HepG2 (cell line): ENCODE data around the gene ANTKMT. TPM values are rescaled to one million over a fixed set of nuclear protein-coding genes. Genes with fewer than 3 reads are reported as not detected.

ENCODE experiments used
- CEBPB ChIP-seq: IDR thresholded peaks from 2 replicates; pipeline ENCODE4 v1.6.1; 2011; ENCODE audit warnings: low read depth, low read length, improper control_type of control experiment, borderline replicate concordance
- GATAD1 ChIP-seq: IDR thresholded peaks from 2 replicates; pipeline ENCODE4 v1.6.1; 2016; ENCODE audit warnings: missing genetic modification reagents, missing compliant biosample characterization
- HCFC1 ChIP-seq: fragments of 150-350 bp; IDR thresholded peaks from 2 replicates; pipeline ENCODE4 v1.6.1; 2014; ENCODE audit warnings: low read depth, low read length
- HNF1A ChIP-seq, 2 experiments: sonication (generic) in 1 of 2; formaldehyde crosslinking in 1 of 2; IDR thresholded peaks; 2 replicates each; pipeline versions ENCODE4 v1.4.0 to v1.6.1; 2016 to 2020; ENCODE audit warnings: borderline replicate concordance in 1 of 2, low read depth in 1 of 2, mild to moderate bottlenecking in 1 of 2, missing genetic modification reagents in 1 of 2
- HOXD1 ChIP-seq: sonication (generic); formaldehyde crosslinking; IDR thresholded peaks from 2 replicates; pipeline ENCODE4 v1.5.0; 2020; ENCODE audit warnings: missing genetic modification reagents
- NFE2 ChIP-seq: sonication (generic); formaldehyde crosslinking; IDR thresholded peaks from 2 replicates; pipeline ENCODE4 v1.4.0; 2020; ENCODE audit warnings: missing genetic modification reagents
- PCBP1 ChIP-seq: fragments of 200-400 bp; formaldehyde crosslinking; IDR thresholded peaks from 2 replicates; pipeline ENCODE4 v1.6.1; 2017; ENCODE audit warnings: mild to moderate bottlenecking, low read depth, low read length, borderline replicate concordance
- PHF20 ChIP-seq: sonication (generic); formaldehyde crosslinking; IDR thresholded peaks from 2 replicates; pipeline ENCODE4 v1.5.0; 2020; ENCODE audit warnings: mild to moderate bottlenecking, missing genetic modification reagents
- THAP9 ChIP-seq: sonication (generic); formaldehyde crosslinking; IDR thresholded peaks from 2 replicates; pipeline ENCODE4; 2020; ENCODE audit warnings: missing genetic modification reagents, mild to moderate bottlenecking, borderline replicate concordance
- ZNF10 ChIP-seq: sonication (generic); formaldehyde crosslinking; IDR thresholded peaks from 2 replicates; pipeline ENCODE4 v1.4.0; 2020; ENCODE audit warnings: mild to moderate bottlenecking, low read depth, missing genetic modification reagents, borderline replicate concordance
- ZNF605 ChIP-seq: sonication (generic); formaldehyde crosslinking; IDR thresholded peaks from 2 replicates; pipeline ENCODE4 v1.8.0; 2022; ENCODE audit warnings: mild to moderate bottlenecking, missing genetic modification reagents
- ZNF710 ChIP-seq: sonication (generic); formaldehyde crosslinking; IDR thresholded peaks from 2 replicates; pipeline ENCODE4 v1.5.0; 2020; ENCODE audit warnings: mild to moderate bottlenecking, missing genetic modification reagents, borderline replicate concordance
- ZNF784 ChIP-seq: sonication (generic); formaldehyde crosslinking; IDR thresholded peaks from 2 replicates; pipeline ENCODE4 v1.5.1; 2020; ENCODE audit warnings: missing genetic modification reagents, mild to moderate bottlenecking, borderline replicate concordance
- ZNF792 ChIP-seq: IDR thresholded peaks from 2 replicates; pipeline ENCODE4 v1.6.1; 2016
- polyA plus RNA-seq, 8 experiments: library from polyadenylated mRNA; depleted of rRNA in 3 of 8; stranded (reverse) in 7 of 8; unstranded in 1 of 8; fragments of >200 nt; fragmentation: Illumina TruSeq in 4 of 8; extraction: Trizol in 4 of 8; gene quantifications; 2 replicates each; pipeline versions ENCODE4 v1.2.1 to v1.2.3, GENCODE V29; 2011 to 2016; ENCODE audit warnings: low read depth in 4 of 8, missing spikeins in 1 of 8, mixed read lengths in 1 of 8; ENCODE audit not compliant: insufficient read depth in 1 of 8
- total RNA-seq, 5 experiments: library from RNA; depleted of rRNA; stranded (reverse); fragments of >200 nt; fragmentation: Illumina TruSeq; extraction: Trizol; gene quantifications; 2 replicates each; pipeline ENCODE4 v1.2.3, GENCODE V29; 2016; ENCODE audit warnings: low read depth in 1 of 5
- TF ChIP-seq, protein P1 (sequence below): sonication (generic); formaldehyde crosslinking; IDR thresholded peaks from 2 replicates; pipeline ENCODE4 v1.4.0; 2020; ENCODE audit warnings: missing genetic modification reagents

The ANTKMT gene
- total and polyA plus RNA-seq, 2 of the 13 experiments (the other 11 are each of a cell fraction or from before 2014, with no cell fraction given): 7.5 to 47.8 TPM

- TF ChIP-seq THAP9 (CRISPR knock-in tag): no peak
- no peak for TF ChIP-seq HCFC1
- TF ChIP-seq, protein P1, sequence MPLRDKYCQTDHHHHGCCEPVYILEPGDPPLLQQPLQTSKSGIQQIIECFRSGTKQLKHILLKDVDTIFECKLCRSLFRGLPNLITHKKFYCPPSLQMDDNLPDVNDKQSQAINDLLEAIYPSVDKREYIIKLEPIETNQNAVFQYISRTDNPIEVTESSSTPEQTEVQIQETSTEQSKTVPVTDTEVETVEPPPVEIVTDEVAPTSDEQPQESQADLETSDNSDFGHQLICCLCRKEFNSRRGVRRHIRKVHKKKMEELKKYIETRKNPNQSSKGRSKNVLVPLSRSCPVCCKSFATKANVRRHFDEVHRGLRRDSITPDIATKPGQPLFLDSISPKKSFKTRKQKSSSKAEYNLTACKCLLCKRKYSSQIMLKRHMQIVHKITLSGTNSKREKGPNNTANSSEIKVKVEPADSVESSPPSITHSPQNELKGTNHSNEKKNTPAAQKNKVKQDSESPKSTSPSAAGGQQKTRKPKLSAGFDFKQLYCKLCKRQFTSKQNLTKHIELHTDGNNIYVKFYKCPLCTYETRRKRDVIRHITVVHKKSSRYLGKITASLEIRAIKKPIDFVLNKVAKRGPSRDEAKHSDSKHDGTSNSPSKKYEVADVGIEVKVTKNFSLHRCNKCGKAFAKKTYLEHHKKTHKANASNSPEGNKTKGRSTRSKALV (CRISPR knock-in tag): peak; percentile 63; the same call in 1 of the 2 replicates
- TF ChIP-seq PHF20 (CRISPR knock-in tag): no peak
- TF ChIP-seq ZNF784 (CRISPR knock-in tag): peak; percentile 81; the same call in 1 of the 2 replicates
- no peak for TF ChIP-seq ZNF10 (CRISPR knock-in tag)
- TF ChIP-seq HOXD1 (CRISPR knock-in tag): 0 out of 2 replicates have a peak, but pooled peaks have one; percentile 66
- TF ChIP-seq CEBPB: no peak
- no peak for TF ChIP-seq NFE2 (CRISPR knock-in tag)
- TF ChIP-seq GATAD1 (CRISPR knock-in tag): 0 out of 2 replicates have a peak, but pooled peaks have one; percentile 32
- TF ChIP-seq HNF1A (IDR thresholded peaks at IDR 0.05; ENCODE audit: low read depth): no peak
- TF ChIP-seq HNF1A (CRISPR knock-in tag; IDR thresholded peaks at IDR 0.05; ENCODE audit: borderline replicate concordance): no peak
- no peak for TF ChIP-seq ZNF710 (CRISPR knock-in tag)
- no peak for TF ChIP-seq PCBP1
- TF ChIP-seq ZNF792 (CRISPR knock-in tag): 0 out of 2 replicates have a peak, but pooled peaks have one; percentile 59
- TF ChIP-seq ZNF605 (CRISPR knock-in tag): no peak
These were observed 20.0 kb upstream of the ANTKMT start (continued) for GRCh38 chr16:700684-701584.
